GM12878 (cell line): ENCODE results near the gene IL27RA. TPM values are rescaled to one million over a fixed set of nuclear protein-coding genes. Genes with fewer than 3 reads are reported as not detected.

ENCODE experiments used
- ATAC-seq: fragments of 200-7000 bp; cut with Tn5 transposase; 3 replicates; pipeline ENCODE4 v1.9.1; 2020; ENCODE audit warnings: mild to moderate bottlenecking, moderate library complexity
- Bru-seq: library from RNA; stranded (reverse); fragments of 400-500 nt; gene quantifications from one replicate; lab custom pipeline; 2021; lab: Mats Ljungman, UMichigan
- BruChase-seq, 2 experiments: library from RNA; stranded (reverse); fragments of 400-500 nt; gene quantifications; one replicate each; lab custom pipeline; 2021; lab: Mats Ljungman, UMichigan
- BruUV-seq: library from RNA; stranded (reverse); fragments of 400-500 nt; replicated peaks from 2 replicates; lab custom pipeline; 2021; lab: Mats Ljungman, UMichigan
- CTCF ChIA-PET: fragments of 300-600 bp; sonication (Branson Sonifier 250); formaldehyde crosslinking; extraction: SDS; loops from one replicate; lab custom pipeline; 2021; ENCODE audit warnings: inconsistent platforms; lab: Yijun Ruan, JAX
- POLR2A ChIA-PET: fragments of 350-600 bp; formaldehyde crosslinking; extraction: SDS; loops from one replicate; lab custom pipeline; 2021; ENCODE audit warnings: inconsistent platforms; lab: Charles Lee
- RAD21 ChIA-PET: fragments of 300-600 bp; sonication (Branson Sonifier 250); formaldehyde crosslinking; loops from one replicate; lab custom pipeline; 2023; ENCODE audit warnings: antibody characterized with exemption; ENCODE audit not compliant: unreplicated experiment; lab: Charles Lee
- SMC1A ChIA-PET: fragments of 300-600 bp; sonication (Branson Sonifier 250); formaldehyde crosslinking; loops from one replicate; lab custom pipeline; 2023; ENCODE audit not compliant: unreplicated experiment, uncharacterized antibody; lab: Charles Lee
- DNase-seq: peaks from one replicate; pipeline ENCODE4 v3.0.0-alpha.2; 2011; ENCODE audit warnings: low read depth, low spot score
- FAIRE-seq: peaks from 3 replicates; lab custom pipeline; 2011; peaks lifted over from hg19 to GRCh38; lab: Jason Lieb, UNC
- H2AFZ ChIP-seq: 2 replicates; pipeline ENCODE4 v1.6.0; 2011; ENCODE audit warnings: low read depth, low read length, control low read depth; ENCODE audit not compliant: control insufficient read depth
- H3K27ac ChIP-seq: 2 replicates; pipeline ENCODE4 v1.5.1; 2011; ENCODE audit warnings: control low read depth; ENCODE audit not compliant: control insufficient read depth, insufficient read depth
- H3K27me3 ChIP-seq, 2 experiments: replicated peaks in 1 of 2; 2 replicates each; pipeline versions ENCODE4 v1.6.0 to v1.6.1; 2011; ENCODE audit warnings: low read length in 1 of 2; ENCODE audit not compliant: control insufficient read depth in 2 of 2, insufficient read depth in 2 of 2
- H3K36me3 ChIP-seq, 2 experiments: 2 replicates each; pipeline ENCODE4 v1.5.1; 2011; ENCODE audit warnings: low read length in 1 of 2; ENCODE audit not compliant: control insufficient read depth in 2 of 2, insufficient read depth in 2 of 2
- H3K4me1 ChIP-seq: 2 replicates; pipeline ENCODE4 v1.6.1; 2011; ENCODE audit warnings: mild to moderate bottlenecking, low read length, moderate library complexity, mixed read lengths; ENCODE audit not compliant: control insufficient read depth, insufficient read depth
- H3K4me2 ChIP-seq: 2 replicates; pipeline ENCODE4 v1.6.0; 2011; ENCODE audit warnings: control low read depth; ENCODE audit not compliant: control insufficient read depth, insufficient read depth
- H3K4me3 ChIP-seq: fragments of 200-600 bp; sonication (generic); 2 replicates; pipeline ENCODE4 v1.5.1; 2016
- H3K79me2 ChIP-seq: 2 replicates; pipeline ENCODE4 v1.6.0; 2011; ENCODE audit warnings: low read length; ENCODE audit not compliant: control insufficient read depth, insufficient read depth
- H3K9ac ChIP-seq: 2 replicates; pipeline ENCODE4 v1.8.0; 2011; ENCODE audit warnings: low read length, control low read depth, mixed read lengths; ENCODE audit not compliant: control insufficient read depth, insufficient read depth
- H3K9me3 ChIP-seq: replicated peaks from 3 replicates; pipeline ENCODE4 v1.5.1; 2011; ENCODE audit warnings: mild to moderate bottlenecking, low read length; ENCODE audit not compliant: control insufficient read depth, insufficient read depth
- H4K20me1 ChIP-seq: 2 replicates; pipeline ENCODE4 v1.6.0; 2011; ENCODE audit not compliant: control insufficient read depth, insufficient read depth
- BRCA1 ChIP-seq: IDR thresholded peaks from 2 replicates; pipeline ENCODE4 v1.6.1; 2011; ENCODE audit warnings: low read depth, low read length, improper control_type of control experiment
- CEBPB ChIP-seq, 2 experiments: fragments of 150-350 bp in 1 of 2; IDR thresholded peaks; 2 replicates each; pipeline ENCODE4 v1.6.1; 2012 to 2014; ENCODE audit warnings: low read depth in 2 of 2, low read length in 2 of 2, borderline replicate concordance in 1 of 2, inconsistent platforms in 1 of 2
- FOXK2 ChIP-seq: fragments of 450-650 bp; IDR thresholded peaks from 2 replicates; pipeline ENCODE4 v1.6.1; 2017; ENCODE audit warnings: mild to moderate bottlenecking, moderate library complexity
- GABPA ChIP-seq: IDR thresholded peaks from 2 replicates; pipeline ENCODE4 v1.6.1; 2014; ENCODE audit warnings: antibody characterized with exemption, low read depth, mild to moderate bottlenecking, inconsistent platforms
- HDAC2 ChIP-seq: fragments of 200-600 bp; sonication (generic); IDR thresholded peaks from 2 replicates; pipeline ENCODE4 v1.6.1; 2017
- IKZF2 ChIP-seq, 2 experiments: fragments of 450-650 bp; IDR thresholded peaks; 2 replicates each; pipeline ENCODE4 v1.6.1; 2017; ENCODE audit warnings: mild to moderate bottlenecking in 2 of 2, moderate library complexity in 2 of 2
- LARP7 ChIP-seq: fragments of 450-650 bp; IDR thresholded peaks from 2 replicates; pipeline ENCODE4 v1.6.1; 2017; ENCODE audit warnings: mild to moderate bottlenecking
- MXI1 ChIP-seq: fragments of 150-350 bp; IDR thresholded peaks from 2 replicates; pipeline ENCODE4 v1.6.1; 2011; ENCODE audit warnings: low read depth, mild to moderate bottlenecking, inconsistent platforms, low read length, improper control_type of control experiment
- NRF1 ChIP-seq: conservative IDR thresholded peaks from 2 replicates; pipeline ENCODE4 v1.6.1; 2011; ENCODE audit warnings: mild to moderate bottlenecking, low read depth, low read length, improper control_type of control experiment
- SMAD1 ChIP-seq: fragments of 450-650 bp; IDR thresholded peaks from 2 replicates; pipeline ENCODE4 v1.6.1; 2018; ENCODE audit warnings: mild to moderate bottlenecking, low read depth; ENCODE audit not compliant: partially characterized antibody
- TAF1 ChIP-seq: IDR thresholded peaks from 2 replicates; pipeline ENCODE4 v1.6.1; 2011; ENCODE audit warnings: mild to moderate bottlenecking, low read depth, low read length, borderline replicate concordance
- WRNIP1 ChIP-seq: IDR thresholded peaks from 2 replicates; pipeline ENCODE4 v1.6.1; 2011; ENCODE audit warnings: low read depth, low read length, improper control_type of control experiment, borderline replicate concordance
- ZNF217 ChIP-seq: fragments of 450-650 bp; IDR thresholded peaks from 2 replicates; pipeline ENCODE4 v1.6.1; 2017; ENCODE audit warnings: antibody characterized with exemption, mild to moderate bottlenecking
- ZNF24 ChIP-seq: fragments of 450-650 bp; IDR thresholded peaks from 2 replicates; pipeline ENCODE4 v1.6.1; 2017; ENCODE audit warnings: antibody characterized with exemption, mild to moderate bottlenecking
- ZNF384 ChIP-seq: IDR thresholded peaks from 2 replicates; pipeline ENCODE4 v1.6.1; 2012; ENCODE audit warnings: low read depth, mild to moderate bottlenecking, low read length, improper control_type of control experiment, borderline replicate concordance
- ZSCAN29 ChIP-seq: fragments of 450-650 bp; IDR thresholded peaks from 2 replicates; pipeline ENCODE4 v1.6.1; 2017; ENCODE audit warnings: mild to moderate bottlenecking, moderate library complexity
- WGBS: methylation state at CpG from one replicate; pipeline ENCODE4 v1.1.6; 2016; ENCODE audit warnings: low lambda C conversion rate; ENCODE audit not compliant: insufficient replicate concordance, insufficient coverage; ENCODE audit errors: missing lambda C conversion rate; 5-methylcytosine and 5-hydroxymethylcytosine counted together
- in situ Hi-C: fragments of 300-500 bp; cut with MboI; formaldehyde crosslinking; loops from 9 replicates; pipeline ENCODE4 v1.14.3; 2018; ENCODE audit warnings: mixed read lengths
- intact Hi-C: fragments of 100-400 bp; cut with micrococcal nuclease; formaldehyde crosslinking; loops from one replicate; pipeline ENCODE4 v1.14.2; 2022; ENCODE audit not compliant: unreplicated experiment
- long read RNA-seq, 2 experiments: library from polyadenylated mRNA; unstranded; transcript quantifications; one replicate each; pipeline ENCODE4 v2.0.0, GENCODE V29; 2019 to 2020
- polyA minus RNA-seq, 3 experiments: library from RNA; depleted of rRNA, polyadenylated mRNA; stranded (reverse); fragments of >200 nt; gene quantifications; 2 replicates each; pipeline ENCODE4 v1.2.3, GENCODE V29; 2011
- polyA plus RNA-seq, 11 experiments: library from polyadenylated mRNA; depleted of rRNA in 4 of 11; unstranded in 6 of 11; stranded (reverse) in 5 of 11; fragments of >200 nt; fragmentation: Nextera tagmentation in 4 of 11; fragmentation: Illumina TruSeq in 1 of 11; extraction: Ambion mirVana in 4 of 11; extraction: Trizol in 1 of 11; gene quantifications; 1 replicate in 1 of 11; 2 replicates in 10 of 11; pipeline versions ENCODE4 v1.2.1 to v1.2.3, GENCODE V29; 2011 to 2016; ENCODE audit warnings: inconsistent platforms in 2 of 11, missing spikeins in 2 of 11, low read depth in 1 of 11
- total RNA-seq, 4 experiments: library from RNA; depleted of rRNA in 3 of 4; stranded (reverse); fragments of >200 nt in 3 of 4; fragmentation: Illumina TruSeq in 1 of 4; extraction: Trizol in 1 of 4; gene quantifications; 2 replicates each; pipeline versions ENCODE4 v1.2.1 to v1.2.3, GENCODE V29; 2013 to 2021
- TF ChIP-seq, protein P1 (sequence below): fragments of 450-650 bp; IDR thresholded peaks from 2 replicates; pipeline ENCODE4 v1.6.1; 2017; ENCODE audit warnings: borderline replicate concordance

Gene IL27RA
- total RNA-seq (2013; cell fraction: nucleolus; rRNA removed) = 30.7 and 34.5 TPM in 2 replicates
- total RNA-seq (2014; rRNA removed) (44.6 and 48.7 TPM in 2 replicates), total RNA-seq (2014; rRNA removed; fragmentation: Illumina TruSeq; extraction: Trizol) (26.3 and 30.0 TPM in 2 replicates), total RNA-seq (2021) (51.4 and 52.3 TPM in 2 replicates), polyA plus RNA-seq (2011; rRNA removed) (43.0 and 63.5 TPM in 2 replicates), polyA plus RNA-seq (2014; fragmentation: Illumina TruSeq; extraction: Trizol) (19.6 and 36.1 TPM in 2 replicates), polyA plus RNA-seq (2014; fragmentation: Nextera tagmentation; extraction: Ambion mirVana) (10 to 100 TPM in 1 of 2 experiments, 1 to 10 TPM in 1; 8.4 to 13.1 TPM), polyA plus RNA-seq (2014; rRNA removed) (40.8 and 43.0 TPM in 2 replicates), polyA plus RNA-seq (2016; fragmentation: Nextera tagmentation; extraction: Ambion mirVana) (10 to 100 TPM; 41.6 to 48.4 TPM), polyA minus RNA-seq (2011; rRNA and poly(A)+ RNA removed) (25.6 and 49.2 TPM in 2 replicates), Bru-seq, nascent RNA (percentile 65 among the genes with signal in this experiment), BruChase-seq, experiment 1, labeled RNA remaining after a 6-hour chase (percentile 77 among the genes with signal in this experiment), BruChase-seq, experiment 2, labeled RNA remaining after a 2-hour chase (percentile 78 among the genes with signal in this experiment)
- 7.8 TPM for polyA plus RNA-seq (2011; ENCODE audit: low read depth)
- polyA plus RNA-seq (2011; cell fraction: cytosol; rRNA removed) = 63.1 and 75.8 TPM in 2 replicates
- 51.9 and 54.3 TPM in 2 replicates for polyA plus RNA-seq (2011; cell fraction: nucleus; rRNA removed)
- 15.1 and 16.4 TPM in 2 replicates for polyA plus RNA-seq (2012)
- 21.1 and 22.8 TPM in 2 replicates for polyA minus RNA-seq (2011; cell fraction: cytosol; rRNA and poly(A)+ RNA removed)
- polyA minus RNA-seq (2011; cell fraction: nucleus; rRNA and poly(A)+ RNA removed) = 11.4 and 17.2 TPM in 2 replicates
- long read RNA-seq, experiment 1, transcript IL27RA-201 (14 exons, 2,962 nt) = major isoform, 64 of 87 reads
- long read RNA-seq, experiment 1, partial matches to known transcripts = 9 of 87 reads
- long read RNA-seq, experiment 1, other reads (novel, unspliced or antisense) = 14 of 87 reads
- long read RNA-seq, experiment 2, partial matches to known transcripts = 18 of 27 reads
- long read RNA-seq, experiment 2, other reads (novel, unspliced or antisense) = 5 of 27 reads

DNA sequence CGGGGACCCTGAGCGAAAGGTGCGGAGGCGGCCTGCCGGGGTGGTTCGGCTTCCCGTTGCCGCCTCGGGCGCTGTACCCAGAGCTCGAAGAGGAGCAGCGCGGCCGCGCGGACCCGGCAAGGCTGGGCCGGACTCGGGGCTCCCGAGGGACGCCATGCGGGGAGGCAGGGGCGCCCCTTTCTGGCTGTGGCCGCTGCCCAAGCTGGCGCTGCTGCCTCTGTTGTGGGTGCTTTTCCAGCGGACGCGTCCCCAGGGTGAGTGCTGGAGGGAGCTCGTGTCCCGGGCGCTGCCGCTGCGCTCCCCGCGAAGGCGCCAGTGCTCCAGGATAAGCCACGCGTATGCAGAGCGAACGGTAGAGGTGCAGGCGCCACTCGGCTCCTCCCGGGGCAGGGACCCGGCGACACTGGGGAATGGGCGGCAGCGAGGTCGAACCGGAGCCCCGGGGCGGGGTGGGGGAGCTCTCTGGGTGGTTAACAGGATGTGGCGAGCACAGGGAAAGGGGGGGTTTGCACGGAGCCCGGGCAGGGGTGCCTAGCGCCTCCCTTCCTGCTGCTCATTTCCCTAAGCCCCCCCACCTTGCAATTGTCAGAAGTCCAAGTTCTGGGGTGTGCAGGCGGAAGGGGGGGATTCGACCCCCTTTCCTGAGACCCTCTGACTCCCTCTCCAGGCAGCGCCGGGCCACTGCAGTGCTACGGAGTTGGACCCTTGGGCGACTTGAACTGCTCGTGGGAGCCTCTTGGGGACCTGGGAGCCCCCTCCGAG is at the start of gene IL27RA:
TSS of gene IL27RA (plus strand) at position 44 of the 762 bp plus-strand sequence. CDS start at position 155, 111 bp downstream.
- Histone ChIP-seq H3K4me3 (peak within 1 kb of the TSS; percentile 97), H2AFZ (peak within 1 kb of the TSS; percentile 83), H3K9me3 (no peaks in the 10 kb centered on the region; the same call in 2 of the 3 replicates), H3K27me3 (no peaks in the 10 kb centered on the region), H3K79me2 (peaks cover 10% of the 10 kb centered on the region), H3K36me3 (no peaks in the 10 kb centered on the region), H4K20me1 (no peaks in the 10 kb centered on the region), H3K9ac (peak within 1 kb of the TSS; percentile 86), H3K4me2 (peak within 1 kb of the TSS; percentile 88), H3K27ac (peak within 1 kb of the TSS; percentile 91), H3K4me1 (peaks cover 17% of the 10 kb centered on the region)
- in situ Hi-C loops (no loop called here), intact Hi-C loops (loop anchor here (5.0 to 10.0 kb wide), 2 partner anchors 47 to 80 kb away; partner anchors contain the start of gene DCAF15)
- FAIRE-seq = peak; percentile 73
- WGBS = 1% methylated on average over 57 of the region's 63 CpGs
- ChIA-PET POLR2A (interaction anchor here (0.6 to 4.1 kb wide), 20 partner anchors 9 to 1298 kb away, joined by 3 to 27 read pairs (median 4); partner anchors contain the start of genes RFX1 and TRIR), RAD21 (interaction anchor here (0.6 to 3.4 kb wide), 29 partner anchors 8 to 151 kb away, joined by 3 to 24 read pairs (median 5); partner anchors contain the start of genes ASF1B, CC2D1A, DCAF15 and MISP3), CTCF (interaction anchor here (0.7 to 4.4 kb wide), 21 partner anchors 10 to 153 kb away, joined by 3 to 38 read pairs (median 8); partner anchors contain the start of genes DCAF15, MISP3, PRKACA and RFX1), SMC1A (interaction anchor here (0.6 to 2.9 kb wide), 19 partner anchors 9 to 334 kb away, joined by 3 to 33 read pairs (median 6); partner anchors contain the start of gene RFX1)
- DNase-seq = peak; percentile 40
- BruUV-seq = TSS peak; percentile 83
- ATAC-seq = peak; percentile 85
- no peak for TF ChIP-seq BRCA1
- 0 out of 2 replicates have a peak, but pooled peaks have one; percentile 20 for TF ChIP-seq WRNIP1
- no peak for TF ChIP-seq ZNF384
- TF ChIP-seq MXI1 = no peak
- no peak for TF ChIP-seq ZNF217
- TF ChIP-seq, protein P1, sequence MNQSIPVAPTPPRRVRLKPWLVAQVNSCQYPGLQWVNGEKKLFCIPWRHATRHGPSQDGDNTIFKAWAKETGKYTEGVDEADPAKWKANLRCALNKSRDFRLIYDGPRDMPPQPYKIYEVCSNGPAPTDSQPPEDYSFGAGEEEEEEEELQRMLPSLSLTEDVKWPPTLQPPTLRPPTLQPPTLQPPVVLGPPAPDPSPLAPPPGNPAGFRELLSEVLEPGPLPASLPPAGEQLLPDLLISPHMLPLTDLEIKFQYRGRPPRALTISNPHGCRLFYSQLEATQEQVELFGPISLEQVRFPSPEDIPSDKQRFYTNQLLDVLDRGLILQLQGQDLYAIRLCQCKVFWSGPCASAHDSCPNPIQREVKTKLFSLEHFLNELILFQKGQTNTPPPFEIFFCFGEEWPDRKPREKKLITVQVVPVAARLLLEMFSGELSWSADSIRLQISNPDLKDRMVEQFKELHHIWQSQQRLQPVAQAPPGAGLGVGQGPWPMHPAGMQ = no peak
- 0 out of 2 replicates have a peak, but pooled peaks have one; percentile 49 for TF ChIP-seq GABPA
- no peak for TF ChIP-seq SMAD1
- TF ChIP-seq ZSCAN29 = no peak
- no peak for TF ChIP-seq HDAC2
- peak; percentile 82 for TF ChIP-seq LARP7
- TF ChIP-seq IKZF2 (IDR thresholded peaks at IDR 0.05) = peak; percentile 61 to 72
- peak; percentile 42; the same call in 1 of the 2 replicates for TF ChIP-seq TAF1
- no peak for TF ChIP-seq CEBPB (IDR thresholded peaks at IDR 0.05; ENCODE audit: borderline replicate concordance in 1 of 2, low read depth in 2 of 2, low read length in 2 of 2)
- TF ChIP-seq FOXK2 = no peak
- TF ChIP-seq NRF1 = no peak
- no peak for TF ChIP-seq ZNF24
